Neuron (in vitro differentiated cells): ENCODE data around the gene PTCRA.
"Not testable (repeated sequence)": the region's sequence is repeated elsewhere in the genome, so short reads cannot be mapped to it uniquely, and the experiment has no call there.

ENCODE experiments used
- H2AFZ ChIP-seq: one replicate; pipeline ENCODE4 v1.6.1; 2013; ENCODE audit warnings: low read depth, mild to moderate bottlenecking, inconsistent platforms, low read length, moderate library complexity
- H3K27me3 ChIP-seq: one replicate; pipeline ENCODE4 v1.6.1; 2013; ENCODE audit warnings: low read length; ENCODE audit not compliant: insufficient read depth
- H3K36me3 ChIP-seq: one replicate; pipeline ENCODE4 v1.6.1; 2013; ENCODE audit warnings: low read length; ENCODE audit not compliant: insufficient read depth
- H3K4me1 ChIP-seq: one replicate; pipeline ENCODE4 v1.6.1; 2013; ENCODE audit warnings: low read length; ENCODE audit not compliant: insufficient read depth
- H3K4me3 ChIP-seq: 2 replicates; pipeline ENCODE4 v1.5.1; 2013; ENCODE audit warnings: mild to moderate bottlenecking, low read length, moderate library complexity
- H3K9me3 ChIP-seq: one replicate; pipeline ENCODE4 v1.6.1; 2013; ENCODE audit warnings: low read length

The PTCRA gene

GRCh38 chr6:42938987-42939809 is 23.3 kb downstream of the PTCRA start:
- Histone ChIP-seq H3K4me3 (no peak overlapping the region), H3K36me3 (peaks cover 62% of the 10 kb centered on the region), H2AFZ (no peak overlapping the region), H3K4me1 (no peaks in the 10 kb centered on the region), H3K9me3 (no peaks in the 10 kb centered on the region), H3K27me3 (no peaks in the 10 kb centered on the region)

GRCh38 chr6:42939810-42940167 is 23.9 kb downstream of the PTCRA start:
- no peaks in the 10 kb centered on the region for H3K27me3 ChIP-seq
- H3K36me3 ChIP-seq = peaks cover 58% of the 10 kb centered on the region
- no peaks in the 10 kb centered on the region for H3K9me3 ChIP-seq
- H3K4me1 ChIP-seq = no peaks in the 10 kb centered on the region
- H2AFZ ChIP-seq = no peak overlapping the region
- H3K4me3 ChIP-seq = no peak overlapping the region

GRCh38 chr6:42940493-42941045 is 24.7 kb downstream of the PTCRA start:
- peaks cover 53% of the 10 kb centered on the region for H3K36me3 ChIP-seq
- no peak overlapping the region for H3K4me3 ChIP-seq
- no peaks in the 10 kb centered on the region for H3K9me3 ChIP-seq
- no peak overlapping the region for H2AFZ ChIP-seq
- H3K27me3 ChIP-seq = no peaks in the 10 kb centered on the region
- H3K4me1 ChIP-seq = no peaks in the 10 kb centered on the region

GRCh38 chr6:42941356-42941755 is 25.5 kb downstream of the PTCRA start:
- H3K4me1 ChIP-seq, H3K4me3 ChIP-seq, H2AFZ ChIP-seq, H3K27me3 ChIP-seq, H3K9me3 ChIP-seq: not testable (repeated sequence)
- H3K36me3 ChIP-seq = peaks cover 46% of the 10 kb centered on the region

- no peaks in the 10 kb centered on the region for H3K27me3 ChIP-seq
- H3K9me3 ChIP-seq = no peaks in the 10 kb centered on the region
- H3K36me3 ChIP-seq = peaks cover 39% of the 10 kb centered on the region
- H3K4me1 ChIP-seq = no peaks in the 10 kb centered on the region
- no peak overlapping the region for H2AFZ ChIP-seq
- H3K4me3 ChIP-seq = no peak overlapping the region
Observed at GRCh38 chr6:42942444-42942843, 26.6 kb downstream of the PTCRA start.

- no peaks in the 10 kb centered on the region for H3K27me3 ChIP-seq
- H3K9me3 ChIP-seq = no peaks in the 10 kb centered on the region
- H3K4me3 ChIP-seq = no peak overlapping the region
- H2AFZ ChIP-seq = no peak overlapping the region
- peaks cover 8% of the 10 kb centered on the region for H3K36me3 ChIP-seq
- no peaks in the 10 kb centered on the region for H3K4me1 ChIP-seq
Observed at GRCh38 chr6:42947950-42948349, 32.1 kb downstream of the PTCRA start.

- Histone ChIP-seq H2AFZ (no peak overlapping the region), H3K27me3 (no peaks in the 10 kb centered on the region), H3K9me3 (no peaks in the 10 kb centered on the region), H3K36me3 (no peaks in the 10 kb centered on the region), H3K4me1 (no peaks in the 10 kb centered on the region), H3K4me3 (no peak overlapping the region)
Observed at GRCh38 chr6:42952389-42952788, 36.5 kb downstream of the PTCRA start.

GRCh38 chr6:42954405-42954804 is 38.6 kb downstream of the PTCRA start:
- not testable (repeated sequence) for H3K27me3 ChIP-seq, H3K4me3 ChIP-seq, H3K36me3 ChIP-seq, H3K4me1 ChIP-seq, H2AFZ ChIP-seq, H3K9me3 ChIP-seq

- H3K4me3 ChIP-seq = no peak overlapping the region
- no peaks in the 10 kb centered on the region for H3K27me3 ChIP-seq
Observed at GRCh38 chr6:42958125-42958524, 42.3 kb downstream of the PTCRA start.

GRCh38 chr6:42959917-42960242 is 44.0 kb downstream of the PTCRA start:
- no peaks in the 10 kb centered on the region for H3K4me1 ChIP-seq
- H3K36me3 ChIP-seq = peaks cover 12% of the 10 kb centered on the region
- no peak overlapping the region for H2AFZ ChIP-seq
- H3K9me3 ChIP-seq = no peaks in the 10 kb centered on the region
- no peaks in the 10 kb centered on the region for H3K27me3 ChIP-seq
- no peak overlapping the region for H3K4me3 ChIP-seq

More at GRCh38 chr6:42958125-42958524, 42.3 kb downstream of the PTCRA start:
- H3K36me3 ChIP-seq = peaks cover 3% of the 10 kb centered on the region
- no peaks in the 10 kb centered on the region for H3K9me3 ChIP-seq
- no peak overlapping the region for H2AFZ ChIP-seq
- no peaks in the 10 kb centered on the region for H3K4me1 ChIP-seq

- no peaks in the 10 kb centered on the region for H3K9me3 ChIP-seq
- H2AFZ ChIP-seq = no peak within 1 kb of the TSS
- H3K36me3 ChIP-seq = peaks cover 18% of the 10 kb centered on the region
- H3K4me1 ChIP-seq = no peaks in the 10 kb centered on the region
- H3K27me3 ChIP-seq = no peaks in the 10 kb centered on the region
- H3K4me3 ChIP-seq = no peak within 1 kb of the TSS
Observed at GRCh38 chr6:42960243-42961019, 44.6 kb downstream of the PTCRA start, which contains the start of gene GNMT. Gene GNMT, plus strand, starts transcription at chr6:42960754. Its CDS starts 14 bp downstream, at chr6:42960768.

- Histone ChIP-seq H3K36me3 (peaks cover 20% of the 10 kb centered on the region), H3K27me3 (no peaks in the 10 kb centered on the region), H3K9me3 (no peaks in the 10 kb centered on the region), H3K4me3 (no peak overlapping the region), H2AFZ (no peak overlapping the region), H3K4me1 (no peaks in the 10 kb centered on the region)
Observed at GRCh38 chr6:42961020-42961470, 45.2 kb downstream of the PTCRA start.

GRCh38 chr6:42962096-42962495 is 46.2 kb downstream of the PTCRA start:
- Histone ChIP-seq H3K27me3 (no peaks in the 10 kb centered on the region), H3K36me3 (peaks cover 27% of the 10 kb centered on the region), H3K4me1 (no peaks in the 10 kb centered on the region), H3K9me3 (no peaks in the 10 kb centered on the region), H2AFZ (no peak overlapping the region), H3K4me3 (no peak overlapping the region)
